Upper lobe of left lung (tissue), 4 donors: ENCODE measurements around the gene HMGXB4.

Experiments used
- CTCF ChIP-seq, 6 experiments: fragments of 450-650 bp in 4 of 6; fragments of 200-600 bp in 2 of 6; sonication (generic) in 2 of 6; IDR thresholded peaks; one replicate each; pipeline ENCODE4 v1.5.1; 2016 to 2019; ENCODE audit warnings: antibody characterized with exemption in 6 of 6
- EP300 ChIP-seq, 4 donors: sonication (generic); formaldehyde crosslinking; IDR thresholded peaks; one replicate each; pipeline ENCODE4 v1.5.1; 2017; ENCODE audit warnings: antibody characterized with exemption in 4 of 4, control low read depth in 2 of 4
- POLR2A ChIP-seq, 4 donors: fragments of 450-650 bp; IDR thresholded peaks; one replicate each; pipeline ENCODE4 v1.5.1; 2016 to 2017; ENCODE audit warnings: antibody characterized with exemption in 4 of 4, mild to moderate bottlenecking in 2 of 4
- POLR2AphosphoS5 ChIP-seq, 2 donors: sonication (generic); formaldehyde crosslinking; IDR thresholded peaks; one replicate each; pipeline ENCODE4 v1.5.1; 2017; ENCODE audit warnings: antibody characterized with exemption in 2 of 2

- TF ChIP-seq POLR2AphosphoS5 (IDR thresholded peaks at IDR 0.05) (no peak), CTCF (IDR thresholded peaks at IDR 0.05) (no peak), POLR2A (IDR thresholded peaks at IDR 0.05) (no peak), EP300 (IDR thresholded peaks at IDR 0.05) (no peak)
Measured at GRCh38 chr22:35257002-35257320, 332 bp upstream of the HMGXB4 start.
